ENCODE measurements around the gene NWD2. TPM values are rescaled to one million over a fixed set of nuclear protein-coding genes. Genes with fewer than 3 reads are reported as not detected.

NWD2 gene
- total and polyA plus RNA-seq, 4 donors = 0.17 TPM; not detected in 3

DNA sequence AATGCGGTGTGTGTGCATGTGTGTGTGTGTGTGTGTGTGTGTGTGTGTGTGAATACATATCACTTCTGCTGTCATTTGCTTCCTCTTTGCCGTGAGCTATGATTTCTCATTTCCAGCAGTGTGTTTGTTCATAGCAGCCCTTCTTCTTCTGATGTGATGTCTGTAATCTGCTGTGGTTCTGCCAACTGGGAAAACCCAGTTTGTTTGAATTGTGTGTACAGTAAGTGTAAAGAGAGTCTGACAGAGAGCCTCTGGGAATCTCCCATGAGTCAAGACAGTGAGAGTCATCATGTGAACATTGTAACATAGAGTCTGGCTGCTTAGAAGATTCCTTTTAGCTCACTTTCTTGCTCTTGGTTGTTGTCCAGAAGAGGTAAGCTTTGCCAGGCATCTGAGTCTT is 8.4 kb upstream of the NWD2 start:
- DNase-seq (no peak), ATAC-seq (ENCODE audit: insufficient read depth, low FRiP score) (no peak)
- Histone ChIP-seq H3K9ac (ENCODE audit: insufficient read depth in 1 of 2, low read length in 2 of 2) (no peak overlapping the region), H3K27ac (ENCODE audit: low read depth in 1 of 2, low read length in 1 of 2) (no peak overlapping the region), H3K27me3 (ENCODE audit: control insufficient read depth in 3 of 3, insufficient read depth in 3 of 3, low read length in 2 of 3) (peaks cover 0 to 49% (median 47%) of the 10 kb centered on the region in 3 donors), H3K4me3 (no peak overlapping the region), H3K9me3 (ENCODE audit: control insufficient read depth in 4 of 4, insufficient read depth in 3 of 4, low read length in 3 of 4) (no peaks in the 10 kb centered on the region), H3K36me3 (ENCODE audit: control insufficient read depth in 4 of 4, insufficient read depth in 4 of 4, low read length in 4 of 4) (no peaks in the 10 kb centered on the region), H3K4me1 (ENCODE audit: control insufficient read depth in 5 of 5, insufficient read depth in 5 of 5, low read length in 5 of 5) (no peaks in the 10 kb centered on the region)
- WGBS, 2 donors = 54 to 60% methylated on average over 2 of the region's 2 CpGs
- no peak for TF ChIP-seq CTCF (IDR thresholded peaks at IDR 0.05; ENCODE audit: control extremely low read depth, extremely low read depth)

DNA sequence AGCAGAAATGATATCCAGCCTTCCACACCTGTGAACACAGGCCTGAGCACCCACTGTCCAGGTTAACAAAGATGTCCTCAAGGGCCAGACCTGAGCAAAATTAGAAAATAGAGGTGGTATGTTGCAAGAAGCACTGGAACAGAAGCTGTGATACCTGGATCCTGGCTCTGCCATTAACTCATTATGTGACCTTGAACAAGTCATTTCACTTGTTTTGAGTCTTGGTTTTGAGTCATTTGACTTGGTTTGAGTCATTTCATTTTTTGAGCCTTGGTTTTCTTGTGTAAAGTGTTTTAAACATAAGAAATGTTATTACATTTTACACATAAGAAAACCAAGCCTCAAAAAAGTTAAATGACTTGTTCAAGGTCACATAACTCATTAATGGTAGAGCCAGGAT is 2.9 kb upstream of the NWD2 start:
- Histone ChIP-seq H3K9me3 (ENCODE audit: control insufficient read depth in 4 of 4, insufficient read depth in 3 of 4, low read length in 3 of 4) (peaks cover 0 to 6% (median 0%) of the 10 kb centered on the region in 4 donors), H3K4me1 (ENCODE audit: control insufficient read depth in 5 of 5, insufficient read depth in 5 of 5, low read length in 5 of 5) (peaks cover 0 to 23% (median 0%) of the 10 kb centered on the region in 5 donors), H3K27ac (ENCODE audit: low read depth in 1 of 2, low read length in 1 of 2) (no peak overlapping the region), H3K4me3 (no peak overlapping the region), H3K9ac (ENCODE audit: insufficient read depth in 1 of 2, low read length in 2 of 2) (no peak overlapping the region), H3K27me3 (ENCODE audit: control insufficient read depth in 3 of 3, insufficient read depth in 3 of 3, low read length in 2 of 3) (peaks cover 29 to 78% (median 59%) of the 10 kb centered on the region in 3 donors), H3K36me3 (ENCODE audit: control insufficient read depth in 4 of 4, insufficient read depth in 4 of 4, low read length in 4 of 4) (no peaks in the 10 kb centered on the region)
- DNase-seq = no peak
- no peak for ATAC-seq (ENCODE audit: insufficient read depth, low FRiP score)
- no peak for TF ChIP-seq CTCF (IDR thresholded peaks at IDR 0.05; ENCODE audit: control extremely low read depth, extremely low read depth)

- no peak overlapping the region for H3K9ac ChIP-seq (ENCODE audit: insufficient read depth in 1 of 2, low read length in 2 of 2)
- DNase-seq (peak in 2 of 3 donors; percentile 16), ATAC-seq (ENCODE audit: insufficient read depth, low FRiP score) (no peak)
- peaks cover 0 to 6% (median 0%) of the 10 kb centered on the region in 4 donors for H3K9me3 ChIP-seq (ENCODE audit: control insufficient read depth in 4 of 4, insufficient read depth in 3 of 4, low read length in 3 of 4)
- no peak overlapping the region for H3K4me3 ChIP-seq
- WGBS, 2 donors = 29 to 41% methylated on average over 5 of the region's 5 CpGs
- H3K36me3 ChIP-seq (ENCODE audit: control insufficient read depth in 4 of 4, insufficient read depth in 4 of 4, low read length in 4 of 4) = no peaks in the 10 kb centered on the region
- peaks cover 0 to 23% (median 0%) of the 10 kb centered on the region in 5 donors for H3K4me1 ChIP-seq (ENCODE audit: control insufficient read depth in 5 of 5, insufficient read depth in 5 of 5, low read length in 5 of 5)
- H3K27me3 ChIP-seq (ENCODE audit: control insufficient read depth in 3 of 3, insufficient read depth in 3 of 3, low read length in 2 of 3) = peaks cover 31 to 86% (median 58%) of the 10 kb centered on the region in 3 donors
- no peak for TF ChIP-seq CTCF (IDR thresholded peaks at IDR 0.05; ENCODE audit: control extremely low read depth, extremely low read depth)
- no peak overlapping the region for H3K27ac ChIP-seq (ENCODE audit: low read depth in 1 of 2, low read length in 1 of 2)
Measured at GRCh38 chr4:37243051-37243450, 1.5 kb upstream of the NWD2 start.
